T-helper 1 cell (primary cell): Measurements from ENCODE around the gene NOL3.

Experiments
- DNase-seq, 5 donors: peaks; one replicate each; pipeline ENCODE4 v3.0.0-alpha.2; 2012 to 2020

Gene NOL3

DNA sequence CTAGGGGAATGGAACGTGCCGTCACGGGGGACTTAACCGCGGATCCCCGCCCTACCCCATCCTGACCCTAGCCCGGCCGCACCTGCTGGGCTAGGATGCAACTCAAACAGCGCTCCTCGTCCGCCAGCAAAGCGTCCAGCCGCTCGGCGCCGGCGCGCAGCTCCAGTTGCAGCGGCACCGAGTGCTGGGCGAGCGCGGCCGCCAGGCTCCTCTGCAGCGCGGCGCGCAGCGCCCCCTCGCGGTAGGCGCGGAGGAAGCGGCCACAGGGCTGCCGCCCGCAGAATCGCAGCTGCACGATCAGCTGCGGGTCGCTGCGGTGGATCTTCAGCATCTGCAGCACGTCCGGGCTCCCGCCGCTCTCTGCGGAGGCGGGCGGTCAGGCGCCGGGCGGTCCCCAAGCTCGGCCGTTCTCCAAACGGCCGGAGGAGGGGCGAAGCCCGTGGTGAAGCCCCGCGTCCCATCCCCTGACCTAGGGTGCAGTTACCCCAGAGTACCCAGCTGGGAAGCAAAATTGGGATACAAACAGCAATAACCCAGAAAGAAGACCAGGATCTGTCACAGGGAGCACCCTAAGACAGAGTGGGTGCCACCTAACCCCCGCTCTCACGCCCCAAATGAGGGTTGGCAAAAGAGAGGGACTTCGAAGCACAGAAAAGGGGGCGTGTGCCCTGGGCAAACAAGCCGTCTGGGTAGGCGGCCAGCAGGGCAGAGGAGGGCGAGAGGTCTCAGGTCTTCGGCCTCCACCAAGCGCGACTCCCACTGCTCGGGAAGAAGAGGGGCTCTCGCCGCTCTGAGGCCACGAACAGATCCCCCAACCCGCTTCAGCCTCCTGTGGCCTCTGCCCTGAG, 14.8 kb upstream of the NOL3 start:
- DNase-seq: peak; percentile 64 to 81 (median 68)

DNA sequence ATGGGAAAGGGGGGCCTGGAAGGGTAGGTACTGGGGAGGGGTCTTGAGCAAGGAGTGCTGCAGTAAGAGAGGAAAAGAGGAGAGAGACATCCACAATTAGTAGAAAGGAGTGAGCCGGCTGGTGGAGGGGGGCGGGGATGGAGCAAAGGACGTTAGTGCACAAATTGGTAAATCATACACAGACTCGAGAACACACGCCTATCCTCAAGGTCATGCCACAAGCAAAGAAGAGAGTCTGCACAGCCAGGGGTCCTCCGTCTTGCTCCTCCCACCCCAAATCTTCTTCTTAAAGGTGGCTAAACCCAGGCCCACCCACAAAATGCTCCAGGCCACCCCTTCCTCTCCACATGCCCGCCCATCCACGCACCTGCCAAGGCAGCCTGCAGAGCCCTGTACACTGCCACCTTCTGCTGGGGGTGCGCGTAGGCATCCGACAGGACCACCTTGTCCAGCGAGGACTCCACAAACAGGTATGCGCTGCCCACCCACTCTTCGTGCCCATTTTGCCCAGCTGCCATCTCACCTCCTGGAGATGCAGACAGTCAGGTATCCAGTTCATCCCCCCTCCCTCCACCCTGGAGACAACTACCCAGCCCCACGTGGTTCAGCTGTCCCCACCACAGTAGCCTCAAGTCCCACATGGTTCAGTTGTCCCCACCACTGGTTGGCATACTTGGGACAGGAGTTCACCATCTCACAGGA, 14.0 kb upstream of the NOL3 start:
- no peak for DNase-seq

DNA sequence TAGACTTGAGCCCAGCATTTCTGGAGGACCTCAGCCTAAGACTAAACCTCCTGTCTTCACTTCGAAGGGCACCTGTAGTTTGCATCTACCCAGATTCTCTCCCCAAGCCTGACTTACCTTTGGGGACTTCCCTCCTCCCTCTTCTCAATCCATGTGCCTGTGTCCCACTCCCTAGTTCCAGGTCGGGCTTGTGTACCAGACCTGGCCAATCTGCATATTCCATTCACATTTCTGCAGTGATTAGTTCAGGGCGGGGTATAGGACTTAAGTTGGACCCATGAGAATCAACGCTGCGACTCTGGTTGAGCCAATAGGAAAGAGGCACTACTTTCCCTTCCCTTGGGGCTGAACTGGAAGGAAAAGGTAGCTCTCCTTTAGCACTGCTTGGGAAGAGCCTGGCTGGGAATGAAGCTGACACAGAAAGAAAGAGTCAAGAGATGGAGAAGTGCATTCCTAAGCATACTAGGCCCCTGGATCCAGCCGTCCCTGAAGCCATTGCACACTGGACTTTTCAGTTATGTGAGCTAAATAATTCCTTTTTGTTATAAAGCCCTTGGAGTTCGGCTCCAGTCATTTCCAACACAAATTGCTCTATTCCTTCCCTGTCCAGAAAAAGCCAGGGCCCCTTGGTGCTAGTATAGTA, 13.1 kb upstream of the NOL3 start:
- DNase-seq: no peak

DNA sequence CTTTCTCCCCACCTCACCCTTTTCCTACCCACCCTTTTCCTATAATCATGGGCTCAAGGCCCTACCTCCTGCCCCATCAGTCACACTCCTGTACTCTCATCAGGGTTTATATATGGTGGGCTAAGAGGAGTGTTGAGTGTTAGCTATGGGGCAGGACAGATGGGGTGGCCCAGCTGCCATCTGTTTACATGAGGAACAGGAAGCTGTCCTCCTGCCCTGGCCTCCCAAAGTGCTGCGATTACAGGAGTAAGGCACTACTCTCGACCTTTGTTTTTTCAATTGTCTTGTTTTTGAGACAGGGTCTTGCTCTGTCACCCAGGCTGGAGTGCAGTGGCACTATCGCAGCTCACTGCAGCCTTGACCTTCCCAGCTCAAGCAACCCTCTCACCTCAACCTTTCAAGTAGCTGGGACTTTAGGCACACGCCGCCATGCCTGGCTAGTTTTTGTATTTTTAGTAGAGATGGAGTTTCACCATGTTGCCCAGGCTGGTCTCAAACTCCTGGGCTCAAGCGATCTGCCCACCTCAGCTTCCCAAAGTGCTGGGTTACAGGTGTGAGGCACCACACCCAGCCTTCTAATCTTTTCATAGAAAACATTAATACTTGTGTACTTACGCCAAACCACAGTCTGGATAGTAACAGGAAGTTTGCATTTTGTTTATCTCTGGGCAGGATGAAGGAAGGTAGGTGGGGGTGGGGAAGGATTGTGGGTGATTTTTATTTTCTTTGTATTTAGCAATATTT, 12.3 kb upstream of the NOL3 start:
- peak in 1 of 5 donors; percentile 68 for DNase-seq

DNA sequence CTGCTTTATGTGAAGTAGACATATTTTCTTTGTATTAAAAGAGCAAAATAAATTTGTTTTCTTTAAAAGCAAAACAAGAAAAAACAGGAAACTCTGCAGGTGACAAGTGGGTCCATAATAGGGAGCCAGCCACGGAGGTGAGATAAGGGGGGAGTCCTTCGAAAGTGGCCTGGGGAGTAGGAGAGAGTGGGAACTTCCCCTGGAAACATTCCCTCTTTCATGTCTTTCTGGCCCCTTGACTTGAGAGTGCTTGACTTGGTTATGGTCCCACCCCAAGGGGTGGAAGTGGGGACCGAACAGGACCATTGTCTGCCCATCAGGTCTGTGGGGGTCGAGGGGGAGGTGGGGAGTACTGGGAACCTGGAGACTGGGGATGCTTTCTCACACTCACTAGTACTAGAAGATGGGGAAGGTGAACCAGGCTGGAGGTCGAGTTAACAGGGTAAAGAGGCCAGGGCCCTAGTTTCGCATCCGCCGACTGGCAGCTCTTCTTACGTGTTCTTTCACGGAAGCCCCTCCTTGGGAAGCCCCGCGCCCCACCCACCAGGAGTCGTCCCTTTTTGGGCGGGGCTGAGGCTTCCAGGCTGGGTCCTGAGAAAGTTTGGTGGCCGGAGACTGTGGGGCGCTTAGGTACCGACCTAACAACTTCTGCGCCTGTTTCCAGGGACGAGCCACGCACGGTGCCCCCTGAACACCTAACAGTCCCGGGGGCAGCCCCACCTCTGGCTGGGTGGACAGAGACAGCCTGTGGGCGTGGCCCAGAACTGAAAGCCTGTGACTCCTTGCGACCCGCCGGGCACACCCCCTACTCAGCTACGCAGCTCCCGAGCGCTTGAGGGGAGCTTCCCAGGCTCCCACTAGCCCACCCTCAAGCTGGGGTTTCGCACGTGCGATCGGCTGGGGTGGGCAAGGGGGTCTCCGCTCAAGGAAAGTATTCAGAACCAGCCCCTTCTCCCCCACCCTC, 11.4 kb upstream of the NOL3 start:
- peak; percentile 65 to 95 (median 76) for DNase-seq

DNA sequence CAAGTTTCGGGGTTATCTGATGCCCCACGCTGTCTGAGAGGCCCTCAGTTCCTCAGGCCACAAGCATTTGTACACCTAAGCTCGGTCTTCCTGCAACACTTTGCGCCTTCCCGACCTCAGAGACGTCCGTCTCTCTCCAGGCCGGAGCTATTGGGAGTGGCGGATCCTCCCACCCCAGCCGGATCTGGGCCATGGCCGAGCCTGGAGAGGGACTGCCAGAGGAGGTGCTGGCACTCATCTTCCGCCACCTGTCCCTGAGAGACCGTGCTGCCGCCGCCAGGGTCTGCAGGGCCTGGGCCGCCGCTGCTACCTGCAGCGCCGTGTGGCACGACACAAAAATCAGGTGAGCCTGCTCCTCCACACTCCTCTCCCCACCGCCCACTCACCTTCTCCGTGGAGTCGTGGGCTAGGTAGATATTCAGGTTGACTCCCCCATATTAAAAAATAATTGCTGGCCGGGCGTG, 8.7 kb upstream of the NOL3 start:
- DNase-seq: no peak

DNA sequence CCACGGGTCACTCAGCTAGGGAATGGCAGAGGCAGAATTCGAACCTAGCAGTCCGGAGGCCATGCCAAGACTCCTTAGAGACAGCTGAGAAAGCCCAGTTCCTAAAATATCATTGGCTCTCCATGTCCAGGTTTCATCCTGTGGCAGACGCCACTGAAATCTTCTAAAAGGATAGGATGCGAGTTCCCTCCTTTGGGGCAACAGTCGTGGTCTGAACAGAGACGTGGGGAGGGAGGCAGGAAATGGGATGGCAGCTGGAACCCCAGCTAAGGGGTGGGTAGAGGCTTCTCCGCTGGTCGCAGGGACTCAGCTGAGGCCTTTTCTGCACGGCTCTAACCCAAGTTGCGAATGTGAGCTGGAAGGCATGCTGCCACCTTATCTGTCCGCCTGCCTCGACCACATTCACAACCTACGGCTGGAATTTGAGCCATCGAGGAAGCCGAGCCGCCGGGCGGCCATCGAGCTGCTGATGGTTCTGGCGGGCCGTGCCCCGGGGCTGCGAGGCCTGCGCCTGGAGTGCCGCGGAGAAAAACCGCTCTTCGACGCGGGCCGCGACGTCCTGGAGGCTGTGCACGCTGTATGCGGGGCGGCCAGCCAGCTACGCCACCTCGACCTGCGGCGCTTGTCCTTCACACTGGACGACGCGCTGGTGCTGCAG, 7.7 kb upstream of the NOL3 start:
- no peak for DNase-seq

DNA sequence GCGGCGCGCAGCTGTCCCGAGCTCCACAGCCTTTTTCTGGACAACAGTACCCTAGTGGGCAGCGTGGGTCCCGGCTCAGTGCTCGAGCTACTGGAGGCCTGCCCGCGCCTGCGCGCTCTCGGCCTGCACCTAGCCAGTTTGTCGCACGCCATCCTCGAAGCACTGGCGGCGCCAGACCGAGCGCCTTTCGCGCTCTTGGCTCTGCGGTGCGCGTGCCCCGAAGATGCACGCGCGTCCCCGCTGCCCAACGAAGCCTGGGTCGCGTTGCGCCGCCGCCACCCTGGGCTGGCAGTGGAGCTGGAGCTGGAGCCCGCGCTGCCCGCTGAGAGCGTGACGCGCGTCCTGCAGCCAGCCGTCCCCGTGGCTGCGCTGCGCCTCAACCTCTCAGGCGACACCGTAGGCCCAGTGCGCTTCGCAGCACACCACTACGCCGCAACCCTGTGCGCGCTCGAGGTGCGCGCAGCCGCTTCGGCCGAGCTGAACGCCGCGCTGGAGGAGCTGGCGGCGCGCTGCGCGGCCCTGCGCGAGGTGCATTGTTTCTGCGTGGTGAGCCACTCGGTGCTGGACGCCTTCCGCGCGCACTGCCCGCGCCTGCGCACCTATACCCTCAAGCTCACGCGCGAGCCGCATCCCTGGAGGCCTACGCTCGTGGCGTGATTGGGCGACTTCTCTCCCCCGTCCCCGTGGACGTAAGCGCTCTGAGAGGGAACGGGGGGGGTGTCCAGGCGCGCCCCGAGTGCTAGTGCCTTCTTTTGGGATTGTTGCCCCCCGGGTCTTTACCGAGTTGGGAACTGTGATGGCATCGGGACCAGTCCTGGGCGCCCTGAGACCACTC, 7.0 kb upstream of the NOL3 start:
- DNase-seq: peak in 2 of 5 donors; percentile 38 to 93

DNA sequence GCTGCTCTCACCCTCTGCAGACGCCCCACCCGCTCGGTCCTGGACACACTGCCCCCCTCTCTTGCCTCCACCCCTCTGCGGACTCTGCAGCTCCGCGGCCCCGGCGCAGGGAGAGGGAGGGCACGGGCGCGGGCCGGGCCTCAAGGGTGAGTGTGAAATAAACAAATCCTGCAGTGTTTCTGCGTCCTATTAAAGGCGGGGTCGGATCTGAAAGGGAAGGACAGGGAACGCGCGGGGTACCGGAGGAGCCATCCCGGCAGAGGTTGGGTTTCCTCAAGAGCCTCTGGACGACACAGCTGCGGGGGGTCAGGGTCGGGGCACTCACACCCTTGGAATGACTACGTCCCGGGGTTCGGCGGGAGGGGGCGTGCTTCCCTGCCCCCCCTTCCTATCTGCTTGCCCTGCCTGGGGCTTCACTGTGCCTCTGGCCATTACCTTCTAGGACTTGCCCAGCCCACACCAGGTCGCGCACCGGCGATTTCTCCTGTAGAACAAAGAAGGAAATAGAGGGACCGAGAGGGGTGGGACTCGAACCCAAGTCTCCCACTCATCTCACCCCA, 6.3 kb upstream of the NOL3 start:
- no peak for DNase-seq

DNA sequence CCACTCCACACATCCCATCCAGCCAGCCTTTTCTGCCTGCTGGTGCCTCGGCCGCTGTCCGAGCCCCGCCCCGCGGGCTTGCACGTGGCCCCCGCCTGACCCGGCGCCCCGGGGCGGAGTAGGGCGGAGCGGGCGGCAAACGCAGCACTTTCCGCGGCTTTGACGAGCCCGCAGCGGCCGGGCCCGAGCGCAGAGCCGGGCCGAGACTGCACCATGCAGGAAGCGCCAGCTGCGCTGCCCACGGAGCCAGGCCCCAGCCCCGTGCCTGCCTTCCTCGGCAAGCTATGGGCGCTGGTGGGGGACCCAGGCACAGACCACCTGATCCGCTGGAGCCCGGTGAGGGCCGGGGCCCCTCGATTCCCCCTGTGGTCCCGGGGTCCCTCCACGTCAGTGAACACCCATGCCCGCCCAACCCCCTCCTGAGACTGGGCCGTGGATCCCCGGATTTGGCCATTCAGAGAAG, 5.7 kb upstream of the NOL3 start, which contains the start of gene HSF4:
HSF4 (plus strand) TSS at position 147 of the 463 bp plus-strand sequence; CDS start at position 214, 67 bp downstream.
- peak in 1 of 5 donors; percentile 67 for DNase-seq

DNA sequence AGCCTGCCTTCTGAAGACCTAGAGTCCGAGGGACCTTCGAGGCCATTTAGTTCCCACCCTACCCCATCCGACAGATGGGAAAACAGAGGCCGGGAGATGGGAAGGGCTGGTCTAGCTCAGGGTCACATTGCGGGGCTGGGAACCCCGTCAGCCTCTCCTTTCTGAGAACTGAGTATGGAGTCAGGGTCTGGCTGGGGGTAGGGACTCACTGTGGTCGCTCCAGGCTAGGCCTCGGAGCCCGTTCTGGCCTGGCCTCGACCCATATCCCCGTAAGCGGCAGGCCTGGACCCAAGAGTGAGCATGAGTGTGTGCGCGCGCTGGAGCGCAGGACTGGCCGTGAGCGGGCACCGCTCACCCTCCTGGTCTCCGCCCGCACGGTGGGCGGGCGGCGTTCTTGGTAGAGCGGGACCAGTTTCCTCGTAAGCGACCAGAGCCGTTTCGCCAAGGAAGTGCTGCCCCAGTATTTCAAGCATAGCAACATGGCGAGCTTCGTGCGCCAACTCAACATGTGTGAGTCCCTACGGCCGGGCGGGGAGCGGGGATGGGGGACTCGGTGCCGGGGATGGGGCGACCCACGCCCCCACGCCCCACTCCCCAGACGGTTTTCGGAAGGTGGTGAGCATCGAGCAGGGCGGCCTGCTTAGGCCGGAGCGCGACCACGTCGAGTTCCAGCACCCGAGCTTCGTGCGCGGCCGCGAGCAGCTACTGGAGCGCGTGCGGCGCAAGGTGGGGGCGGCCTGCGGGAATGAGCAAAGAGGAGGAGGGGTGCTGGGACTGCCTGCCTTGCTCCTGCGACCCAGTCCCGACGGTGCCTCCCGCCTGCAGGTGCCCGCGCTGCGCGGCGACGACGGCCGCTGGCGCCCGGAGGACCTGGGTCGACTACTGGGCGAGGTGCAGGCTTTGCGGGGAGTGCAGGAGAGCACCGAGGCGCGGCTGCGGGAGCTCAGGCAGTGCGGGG, 4.9 kb upstream of the NOL3 start:
- DNase-seq: peak in 1 of 5 donors; percentile 61

DNA sequence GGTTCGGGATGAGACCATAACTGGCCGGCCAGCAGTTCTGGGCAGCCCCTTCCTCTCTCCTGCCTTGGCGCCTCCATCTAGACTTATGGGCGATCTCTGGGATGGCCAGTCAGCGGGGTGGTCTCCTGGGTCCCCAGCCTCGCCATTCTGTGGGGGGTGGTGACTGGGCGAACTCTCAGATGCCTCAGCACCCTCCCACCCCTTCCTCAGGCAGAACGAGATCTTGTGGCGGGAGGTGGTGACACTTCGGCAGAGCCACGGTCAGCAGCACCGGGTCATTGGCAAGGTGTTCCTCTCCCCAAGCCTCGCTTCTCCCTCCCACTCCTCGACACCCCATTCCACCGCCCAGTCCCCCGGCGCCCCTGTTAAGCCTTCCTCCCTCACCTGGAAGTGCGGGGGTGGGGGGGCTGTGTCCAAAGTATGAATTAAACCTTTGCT, 4.2 kb upstream of the NOL3 start:
- DNase-seq: no peak

DNA sequence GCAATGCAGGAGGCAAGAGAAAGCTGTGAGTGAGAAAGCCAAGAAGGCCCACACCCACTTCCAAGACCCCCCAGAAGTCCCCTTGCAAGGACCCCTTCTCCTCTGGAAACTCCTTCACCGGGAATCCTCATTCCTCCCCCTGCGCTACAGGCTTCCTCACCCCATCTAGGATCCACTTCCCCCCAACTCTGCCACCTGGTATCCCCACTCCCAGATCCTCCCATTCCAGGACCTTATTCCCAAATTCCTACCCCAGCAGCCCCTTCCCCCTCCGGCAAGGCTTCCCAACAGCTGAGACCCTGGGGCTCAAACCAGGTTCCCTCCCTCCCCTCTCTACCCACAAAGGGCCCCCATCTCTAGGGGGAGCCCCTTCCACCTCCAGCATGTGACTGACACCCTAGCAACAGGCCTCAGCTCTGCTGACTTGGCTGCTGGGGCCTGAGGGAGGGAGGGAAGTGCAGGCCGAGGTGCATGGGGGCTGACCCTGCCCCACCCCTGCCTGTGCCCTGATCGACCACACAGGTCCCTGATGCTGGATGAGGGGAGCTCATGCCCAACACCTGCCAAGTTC, 3.7 kb upstream of the NOL3 start:
- DNase-seq: no peak

DNA sequence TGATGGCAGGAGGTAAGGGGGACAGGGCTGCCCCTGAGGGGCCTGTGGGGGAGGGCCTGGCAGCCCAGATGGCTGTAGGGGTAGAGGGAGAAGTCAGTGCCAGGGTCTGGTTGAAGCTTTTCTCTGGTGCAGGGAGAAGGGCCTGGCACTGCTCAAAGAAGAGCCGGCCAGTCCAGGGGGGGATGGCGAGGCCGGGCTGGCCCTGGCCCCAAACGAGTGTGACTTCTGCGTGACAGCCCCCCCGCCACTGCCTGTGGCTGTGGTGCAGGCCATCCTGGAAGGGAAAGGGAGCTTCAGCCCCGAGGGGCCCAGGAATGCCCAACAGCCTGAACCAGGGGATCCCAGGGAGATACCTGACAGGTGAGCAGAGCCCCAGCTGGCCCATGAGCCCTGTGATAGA, 2.8 kb upstream of the NOL3 start:
- no peak for DNase-seq

DNA sequence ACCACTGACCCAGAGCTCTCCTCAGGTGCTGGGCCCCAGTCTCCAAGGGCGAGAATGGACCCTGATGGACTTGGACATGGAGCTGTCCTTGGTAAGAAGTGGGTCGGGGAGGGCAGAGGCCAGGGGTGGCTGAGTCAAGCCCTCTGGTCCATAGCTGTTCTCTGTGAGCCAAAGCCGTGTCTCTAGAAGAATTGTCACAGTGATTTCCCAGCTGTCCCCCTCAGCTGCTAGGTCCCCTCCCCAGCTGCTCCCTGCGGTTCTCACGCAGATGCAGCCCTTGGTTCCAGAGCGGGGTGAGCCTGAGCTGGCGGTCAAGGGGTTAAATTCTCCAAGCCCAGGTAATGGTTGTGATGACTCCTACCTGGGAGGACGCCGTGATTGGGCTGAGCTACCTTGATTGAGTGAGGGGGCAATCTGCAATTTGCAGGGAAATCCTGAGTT, 1.3 kb upstream of the NOL3 start:
- no peak for DNase-seq

DNA sequence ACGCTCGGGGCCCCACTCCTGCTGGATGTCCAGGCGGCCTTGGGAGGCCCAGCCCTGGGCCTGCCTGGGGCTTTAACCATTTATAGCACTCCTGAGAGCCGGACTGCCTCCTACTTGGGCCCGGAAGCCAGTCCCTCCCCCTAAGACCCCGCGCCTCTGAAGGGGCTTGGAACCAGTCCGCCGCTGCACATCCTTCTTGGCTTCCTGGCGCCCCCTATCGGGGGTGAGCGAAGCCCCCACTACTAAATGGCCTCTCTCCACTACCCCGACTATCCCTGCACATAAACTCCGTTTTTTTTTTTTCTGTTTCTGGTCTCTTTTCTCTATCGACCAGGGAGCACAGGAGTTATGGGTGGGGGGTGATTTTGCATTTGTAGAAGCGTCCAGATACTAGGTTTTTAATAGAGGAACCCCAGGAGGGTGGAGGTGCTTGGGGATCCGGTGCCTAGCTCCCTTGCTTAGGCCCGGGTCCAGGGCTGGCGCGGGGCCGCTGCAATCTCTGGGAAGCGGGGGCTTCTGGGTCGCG, 633 bp upstream of the NOL3 start:
- peak in 1 of 5 donors; percentile 49 for DNase-seq

DNA sequence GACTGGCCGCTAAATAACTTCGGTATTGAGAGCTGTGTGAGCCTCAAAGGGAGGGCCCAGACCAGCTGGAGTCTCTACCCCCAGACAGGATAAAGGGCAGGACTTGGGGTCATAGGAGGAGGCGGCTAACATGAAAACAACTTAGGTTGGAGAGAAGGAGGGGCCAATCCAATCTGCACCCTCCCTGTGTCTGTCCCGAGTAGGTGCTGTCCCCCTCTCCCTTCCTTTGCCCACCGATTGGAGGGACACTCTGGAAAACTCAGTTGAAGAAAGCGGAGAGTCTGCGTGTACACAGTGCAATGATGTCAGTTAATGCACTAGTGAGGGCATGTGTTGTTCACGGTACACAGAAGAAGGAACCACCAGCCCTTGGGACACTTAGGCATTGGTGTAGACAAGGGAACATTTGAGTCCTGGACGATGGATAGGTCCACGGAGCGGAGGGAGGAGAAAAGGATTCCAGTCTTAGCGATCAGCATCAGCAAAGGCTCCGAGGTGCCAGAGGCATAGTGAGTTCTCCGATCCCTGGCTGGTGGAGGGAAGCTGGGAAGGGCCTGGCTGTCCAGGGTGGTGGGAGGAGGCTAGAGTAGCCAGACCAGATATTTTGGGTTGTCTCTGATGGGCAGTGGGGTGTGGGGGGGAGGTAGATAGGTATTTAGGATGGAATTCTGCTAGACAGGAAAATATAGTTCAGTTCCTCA, 761 bp downstream of the NOL3 start:
- DNase-seq: no peak
